HEK293 (cell line): ENCODE data around the gene DDTL.

ENCODE experiments used
- CTCF ChIA-PET: fragments of 350-600 bp; formaldehyde crosslinking; extraction: SDS; loops from one replicate; lab custom pipeline; 2021; ENCODE audit warnings: antibody characterized with exemption; lab: Yijun Ruan, JAX
- POLR2A ChIA-PET: fragments of 300-600 bp; formaldehyde crosslinking; extraction: SDS; loops from one replicate; lab custom pipeline; 2020; ENCODE audit warnings: antibody characterized with exemption, inconsistent platforms; lab: Yijun Ruan, JAX
- H3K27ac ChIP-seq: fragments of 200-500 bp; sonication (Bioruptor generic); 2 replicates; pipeline ENCODE4 v1.5.1; 2014; ENCODE audit warnings: low read depth, low read length, control low read depth, inconsistent platforms; ENCODE audit errors: extremely low read depth
- H3K36me3 ChIP-seq, 2 experiments: fragments of 200-500 bp in 1 of 2; sonication (Bioruptor generic) in 1 of 2; 1 replicate in 1 of 2; 2 replicates in 1 of 2; pipeline ENCODE4 v1.5.1; 2014 to 2017; ENCODE audit warnings: inconsistent platforms in 2 of 2, low read length in 2 of 2; ENCODE audit not compliant: control insufficient read depth in 2 of 2, insufficient read depth in 1 of 2
- H3K4me1 ChIP-seq: fragments of 200-500 bp; sonication (Bioruptor generic); 2 replicates; pipeline ENCODE4 v1.5.1; 2014; ENCODE audit warnings: mild to moderate bottlenecking, low read length, inconsistent platforms; ENCODE audit not compliant: control insufficient read depth, insufficient read depth
- H3K4me3 ChIP-seq: 2 replicates; pipeline ENCODE4 v1.5.1; 2011; ENCODE audit warnings: low read depth, mild to moderate bottlenecking, control low read depth, low read length, moderate library complexity
- H3K9me3 ChIP-seq: fragments of 200-500 bp; sonication (Bioruptor generic); 2 replicates; pipeline ENCODE4 v1.5.1; 2014; ENCODE audit warnings: low read depth, low read length, inconsistent platforms; ENCODE audit not compliant: control insufficient read depth, insufficient read depth
- FEZF1 ChIP-seq: fragments of 450-650 bp; formaldehyde crosslinking; IDR thresholded peaks from 2 replicates; pipeline ENCODE4 v1.5.1; 2016; ENCODE audit warnings: missing biosample characterization, missing genetic modification characterization
- GLIS1 ChIP-seq: fragments of 450-650 bp; formaldehyde crosslinking; IDR thresholded peaks from 2 replicates; pipeline ENCODE4 v1.5.1; 2016; ENCODE audit warnings: missing biosample characterization, missing genetic modification characterization
- PRDM4 ChIP-seq: fragments of 450-650 bp; formaldehyde crosslinking; IDR thresholded peaks from 2 replicates; pipeline ENCODE4 v1.5.1; 2017; ENCODE audit warnings: missing biosample characterization, missing genetic modification characterization
- SETDB1 ChIP-seq: IDR thresholded peaks from one replicate; pipeline ENCODE4 v1.6.1; 2017; ENCODE audit warnings: mild to moderate bottlenecking, low read length, moderate library complexity, mixed read lengths; ENCODE audit not compliant: insufficient read length
- TSHZ1 ChIP-seq: fragments of 450-650 bp; formaldehyde crosslinking; IDR thresholded peaks from 2 replicates; pipeline ENCODE4 v1.5.1; 2016; ENCODE audit warnings: missing biosample characterization, missing genetic modification characterization, borderline replicate concordance
- ZBTB17 ChIP-seq: fragments of 450-650 bp; formaldehyde crosslinking; IDR thresholded peaks from 2 replicates; pipeline ENCODE4 v1.5.1; 2016; ENCODE audit warnings: missing biosample characterization, missing genetic modification characterization
- ZBTB6 ChIP-seq: fragments of 450-650 bp; formaldehyde crosslinking; IDR thresholded peaks from 2 replicates; pipeline ENCODE4 v1.5.1; 2017; ENCODE audit warnings: missing biosample characterization, missing genetic modification characterization
- ZEB2 ChIP-seq: fragments of 450-650 bp; formaldehyde crosslinking; IDR thresholded peaks from 2 replicates; pipeline ENCODE4 v1.5.1; 2016; ENCODE audit warnings: missing biosample characterization, missing genetic modification characterization
- ZNF155 ChIP-seq: fragments of 450-650 bp; formaldehyde crosslinking; IDR thresholded peaks from 2 replicates; pipeline ENCODE4 v1.5.1; 2016; ENCODE audit warnings: missing biosample characterization, missing genetic modification characterization
- ZNF23 ChIP-seq: fragments of 450-650 bp; formaldehyde crosslinking; IDR thresholded peaks from 2 replicates; pipeline ENCODE4 v1.5.1; 2016; ENCODE audit warnings: missing biosample characterization, missing genetic modification characterization, borderline replicate concordance
- ZNF354C ChIP-seq: fragments of 450-650 bp; formaldehyde crosslinking; IDR thresholded peaks from 2 replicates; pipeline ENCODE4 v1.5.1; 2016; ENCODE audit warnings: missing biosample characterization, missing genetic modification characterization, low read depth, borderline replicate concordance
- ZNF48 ChIP-seq: fragments of 450-650 bp; formaldehyde crosslinking; IDR thresholded peaks from 2 replicates; pipeline ENCODE4 v1.5.1; 2016; ENCODE audit warnings: missing biosample characterization, missing genetic modification characterization
- ZNF530 ChIP-seq: fragments of 450-650 bp; formaldehyde crosslinking; IDR thresholded peaks from 2 replicates; pipeline ENCODE4 v1.5.1; 2016; ENCODE audit warnings: low read depth, missing biosample characterization, missing genetic modification characterization
- ZNF600 ChIP-seq: fragments of 450-650 bp; formaldehyde crosslinking; IDR thresholded peaks from 2 replicates; pipeline ENCODE4 v1.5.1; 2016; ENCODE audit warnings: missing biosample characterization, missing genetic modification characterization
- ZNF621 ChIP-seq: fragments of 450-650 bp; formaldehyde crosslinking; IDR thresholded peaks from 2 replicates; pipeline ENCODE4 v1.5.1; 2017; ENCODE audit warnings: missing biosample characterization, missing genetic modification characterization
- ZNF768 ChIP-seq: fragments of 450-650 bp; formaldehyde crosslinking; IDR thresholded peaks from 2 replicates; pipeline ENCODE4 v1.5.1; 2018; ENCODE audit warnings: missing biosample characterization, mild to moderate bottlenecking, missing genetic modification characterization
- ZNF777 ChIP-seq: fragments of 450-650 bp; formaldehyde crosslinking; IDR thresholded peaks from 2 replicates; pipeline ENCODE4 v1.5.1; 2017; ENCODE audit warnings: missing biosample characterization, missing genetic modification characterization, borderline replicate concordance

Gene DDTL

GRCh38 chr22:24006207-24006913, 39.7 kb downstream of the DDTL start:
- H3K4me1 ChIP-seq, result no peaks in the 10 kb centered on the region
- no peaks in the 10 kb centered on the region for H3K9me3 ChIP-seq
- CTCF ChIA-PET, result interaction anchor here (0.7 kb wide), 1 partner anchor 22 kb away, joined by 3 read pairs; no protein-coding TSS in a partner anchor
- peak; percentile 91; the same call in 1 of the 2 replicates for TF ChIP-seq ZNF23 (tag by site-specific recombination)
- no peak for TF ChIP-seq ZNF48
- peak; percentile 67 for TF ChIP-seq ZBTB17 (tag by site-specific recombination)
- TF ChIP-seq, all 188 proteins: peak for 2
- H3K4me3 ChIP-seq, result no peak overlapping the region
- no peak overlapping the region for H3K27ac ChIP-seq
- POLR2A ChIA-PET, result no interaction called here
- no peaks in the 10 kb centered on the region for H3K36me3 ChIP-seq

GRCh38 chr22:24006914-24007214, 40.2 kb downstream of the DDTL start:
- no peaks in the 10 kb centered on the region for H3K36me3 ChIP-seq
- H3K9me3 ChIP-seq, result no peaks in the 10 kb centered on the region
- CTCF ChIA-PET, result interaction anchor here (0.7 kb wide), 1 partner anchor 22 kb away, joined by 3 read pairs; no protein-coding TSS in a partner anchor
- no peak overlapping the region for H3K27ac ChIP-seq
- no peaks in the 10 kb centered on the region for H3K4me1 ChIP-seq
- H3K4me3 ChIP-seq, result no peak overlapping the region
- TF ChIP-seq TSHZ1 (tag by site-specific recombination) (no peak), ZNF155 (tag by site-specific recombination) (no peak), ZNF768 (tag by site-specific recombination) (no peak), ZBTB6 (tag by site-specific recombination) (no peak), ZNF530 (no peak), FEZF1 (no peak), ZNF621 (tag by site-specific recombination) (no peak), ZNF354C (tag by site-specific recombination) (no peak), SETDB1 (no peak), ZNF777 (tag by site-specific recombination) (no peak), ZEB2 (tag by site-specific recombination) (no peak), GLIS1 (tag by site-specific recombination) (no peak), PRDM4 (tag by site-specific recombination) (no peak), ZNF600 (tag by site-specific recombination) (no peak)
- TF ChIP-seq, all 188 proteins: peak for 0
- POLR2A ChIA-PET, result no interaction called here
